Activated T-cell treated with anti-CD3 and anti-CD28 coated beads, Interleukin-2, amount 50 U/mL, for 72 hours (primary cell): ENCODE results near the gene GOLGA3. TPM values are rescaled to one million over a fixed set of nuclear protein-coding genes. Genes with fewer than 3 reads are reported as not detected.
A peak's percentile ranks its signal among the peaks of the same experiment; 100 is the strongest.
"Not testable (repeated sequence)": the region's sequence is repeated elsewhere in the genome, so short reads cannot be mapped to it uniquely, and the experiment has no call there.

Experiments used
- ATAC-seq, 2 donors: fragments of 150-1000 bp; cut with Tn5 transposase; replicated peaks in 1 of 2; 2 replicates each; pipeline ENCODE4 v1.10.0; 2021; ENCODE audit warnings: moderate library complexity in 2 of 2, mild to moderate bottlenecking in 1 of 2
- DNase-seq, 2 donors: peaks; one replicate each; pipeline ENCODE4 v3.0.0; 2021 to 2022; ENCODE audit warnings: mixed read lengths in 1 of 2
- H3K27ac Mint-ChIP-seq: one replicate; pipeline ENCODE4 v1.8.0; 2022; ENCODE audit warnings: mild to moderate bottlenecking, moderate library complexity, mixed read lengths
- H3K27me3 Mint-ChIP-seq: one replicate; pipeline ENCODE4 v1.8.0; 2022; ENCODE audit warnings: low read depth, mixed read lengths
- H3K36me3 Mint-ChIP-seq, 2 donors: one replicate each; pipeline ENCODE4 v1.8.0; 2022; ENCODE audit warnings: mixed read lengths in 2 of 2, mild to moderate bottlenecking in 1 of 2; ENCODE audit not compliant: insufficient read depth in 2 of 2
- H3K4me1 Mint-ChIP-seq: one replicate; pipeline ENCODE4 v1.8.0; 2022; ENCODE audit warnings: low read depth, mixed read lengths
- H3K4me3 Mint-ChIP-seq, 2 donors: one replicate each; pipeline ENCODE4 v1.8.0; 2022; ENCODE audit warnings: mild to moderate bottlenecking in 2 of 2, mixed read lengths in 2 of 2, moderate library complexity in 2 of 2
- H3K9me3 Mint-ChIP-seq, 2 donors: one replicate each; pipeline ENCODE4 v1.8.0; 2022; ENCODE audit warnings: mixed read lengths in 2 of 2
- total RNA-seq, 2 donors: library from RNA; stranded (reverse); gene quantifications; one replicate each; pipeline ENCODE4 v1.2.3, GENCODE V29; 2022

Gene GOLGA3
- total RNA-seq, 2 donors from 2014 or later, result 58.2 to 60.4 TPM

DNA sequence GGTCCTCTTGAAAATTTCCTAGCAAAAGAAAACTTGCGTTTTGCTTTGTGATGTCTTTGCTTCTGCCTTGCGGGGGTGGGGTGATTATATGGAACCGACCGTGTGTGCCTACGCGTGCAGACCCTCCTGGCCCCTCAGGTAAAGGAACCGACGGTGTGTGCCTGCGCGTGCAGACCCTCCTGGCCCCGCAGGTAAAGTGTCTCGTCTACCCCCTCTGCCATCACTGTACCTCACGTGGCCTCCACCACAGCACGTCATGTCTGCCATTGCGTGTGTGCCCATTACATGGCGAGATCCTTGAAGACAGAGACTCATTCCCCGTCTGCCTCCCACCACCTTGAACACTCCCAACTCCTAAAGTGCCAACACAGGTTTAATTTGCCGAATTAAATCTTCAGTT lies 3.6 kb downstream of the GOLGA3 start:
- Mint-ChIP-seq H3K4me1 (peaks cover 50% of the 10 kb centered on the region), H3K9me3 (no peaks in the 10 kb centered on the region), H3K27me3 (no peaks in the 10 kb centered on the region), H3K36me3 (peaks cover 12 to 16% of the 10 kb centered on the region in 2 donors), H3K4me3 (no peak overlapping the region), H3K27ac (peak overlapping the region; percentile 55)
- ATAC-seq, result no peak
- DNase-seq, result no peak

DNA sequence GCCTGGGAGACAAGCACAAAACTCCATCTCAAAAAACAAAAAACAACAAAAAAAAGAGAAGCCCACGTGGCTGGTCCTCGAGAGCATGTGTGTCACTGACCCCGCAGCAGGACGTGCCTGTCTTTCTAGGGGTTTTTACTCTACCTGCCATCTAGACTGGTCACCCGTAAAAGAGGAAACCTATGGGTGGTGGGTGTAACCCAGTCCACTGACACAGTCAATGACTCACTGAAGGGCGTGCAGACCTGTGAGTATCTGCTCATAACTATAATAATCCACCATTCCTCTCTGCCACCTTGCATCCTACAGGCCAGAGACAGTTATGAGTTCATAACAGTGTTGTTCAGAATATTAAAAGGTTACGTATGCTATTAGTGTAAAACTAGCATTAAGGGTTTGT lies 4.6 kb downstream of the GOLGA3 start:
- no peaks in the 10 kb centered on the region for H3K9me3 Mint-ChIP-seq

DNA sequence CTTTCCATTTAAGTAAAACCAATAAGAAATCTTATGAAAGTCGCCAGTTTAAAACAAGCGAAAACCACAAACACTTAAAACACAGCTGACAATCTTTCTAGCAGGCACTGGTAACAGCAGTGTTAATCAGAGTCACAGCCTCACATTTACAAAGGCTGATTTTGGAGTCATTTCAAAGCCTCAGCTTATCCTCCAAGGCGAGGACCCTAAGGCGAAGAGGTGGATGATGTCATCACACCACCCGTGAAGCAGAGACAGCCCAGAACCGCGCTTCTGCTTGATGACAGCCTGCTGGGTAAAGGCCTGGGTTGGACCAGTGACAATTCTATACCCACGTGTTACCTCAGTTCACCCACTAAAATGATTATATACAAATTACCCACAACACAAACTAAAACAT lies 10.1 kb downstream of the GOLGA3 start:
- Mint-ChIP-seq H3K27ac (no peak overlapping the region), H3K4me1 (no peaks in the 10 kb centered on the region), H3K9me3 (no peaks in the 10 kb centered on the region), H3K27me3 (no peaks in the 10 kb centered on the region), H3K36me3 (peaks cover 3 to 14% of the 10 kb centered on the region in 2 donors), H3K4me3 (no peak overlapping the region)
- peak in 1 of 2 donors; percentile 43 for ATAC-seq
- no peak for DNase-seq

More for the DNA sequence above, 4.6 kb downstream of the GOLGA3 start:
- Mint-ChIP-seq H3K27me3 (no peaks in the 10 kb centered on the region), H3K4me1 (peaks cover 42% of the 10 kb centered on the region), H3K36me3 (peaks cover 8 to 17% of the 10 kb centered on the region in 2 donors), H3K27ac (peak overlapping the region; percentile 50), H3K4me3 (no peak overlapping the region)
- no peak for DNase-seq
- no peak for ATAC-seq

DNA sequence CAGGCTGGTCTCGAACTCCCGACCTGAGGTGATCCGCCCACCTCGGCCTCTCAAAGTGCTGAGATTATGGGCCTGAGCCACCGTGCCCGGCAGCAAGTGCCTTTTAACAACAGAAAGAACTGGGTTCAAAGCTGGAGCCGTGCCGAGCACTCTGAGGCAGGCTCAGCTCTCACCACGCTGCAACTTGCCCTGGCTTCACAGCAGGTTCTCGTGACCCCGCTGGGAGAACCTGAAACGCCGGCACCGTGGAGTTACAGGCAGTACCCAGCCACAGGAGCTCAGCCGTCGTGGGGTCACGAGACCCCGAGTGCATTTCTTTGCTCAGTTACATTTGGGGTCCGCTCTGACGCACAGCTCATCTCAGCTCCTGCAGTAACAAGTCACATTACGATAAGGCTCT lies 14.4 kb downstream of the GOLGA3 start:
- H3K9me3 Mint-ChIP-seq, result no peaks in the 10 kb centered on the region
- peaks cover 9% of the 10 kb centered on the region for H3K4me1 Mint-ChIP-seq
- H3K27me3 Mint-ChIP-seq, result no peaks in the 10 kb centered on the region
- ATAC-seq, result no peak
- H3K4me3 Mint-ChIP-seq, result no peak overlapping the region
- no peak for DNase-seq
- H3K27ac Mint-ChIP-seq, result no peak overlapping the region
- peaks cover 7 to 23% of the 10 kb centered on the region in 2 donors for H3K36me3 Mint-ChIP-seq

DNA sequence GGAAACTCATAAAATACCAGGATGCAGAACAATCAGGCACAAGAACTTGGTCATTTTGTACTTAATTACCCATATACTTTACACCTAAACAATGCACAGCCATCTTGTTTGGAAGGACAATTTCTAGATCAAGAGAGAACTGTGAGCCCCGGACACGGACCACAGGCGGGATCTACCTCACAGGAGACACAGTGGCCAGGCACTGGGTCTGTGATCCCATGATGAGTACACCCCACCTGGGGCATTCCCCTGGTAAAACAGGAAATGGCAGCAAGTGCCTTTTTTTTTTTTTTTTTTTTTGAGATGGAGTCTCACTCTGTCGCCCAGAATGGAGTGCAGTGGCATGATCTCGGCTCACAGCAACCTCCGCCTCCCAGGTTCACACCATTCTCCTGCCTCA lies 15.2 kb downstream of the GOLGA3 start:
- ATAC-seq (peak in 1 of 2 donors; percentile 29), DNase-seq (no peak)
- no peak overlapping the region for H3K4me3 Mint-ChIP-seq

DNA sequence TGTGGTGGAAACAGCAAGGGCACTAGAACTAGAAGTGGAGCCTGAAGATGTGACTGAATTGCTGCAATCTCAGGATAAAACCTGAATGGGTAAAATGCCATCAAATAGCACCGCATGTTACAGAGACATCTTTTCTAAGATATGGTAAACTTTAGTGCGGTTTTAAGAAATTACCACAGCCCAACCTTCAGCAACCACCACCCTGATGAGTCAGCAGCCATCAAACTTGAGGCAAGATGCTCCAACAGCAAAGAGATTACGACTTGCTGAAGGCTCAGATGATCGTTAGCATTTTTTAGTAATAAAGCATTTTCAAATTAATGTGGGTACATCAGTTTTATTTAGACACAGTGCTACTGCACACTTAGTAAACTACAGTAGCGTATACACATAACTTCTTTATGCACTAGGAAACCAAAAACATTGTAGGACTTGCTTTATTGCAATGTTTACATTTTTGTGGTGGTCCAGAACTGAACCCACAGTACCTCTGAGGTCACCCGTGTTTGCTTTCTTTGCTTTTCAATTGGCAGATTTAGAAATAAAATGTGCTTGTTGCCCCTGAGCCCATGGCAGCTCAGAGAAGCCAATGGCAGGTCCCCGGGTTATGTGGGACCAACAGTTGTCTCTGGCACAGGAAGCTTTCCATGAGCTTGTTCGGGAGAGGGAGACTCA lies 15.9 kb downstream of the GOLGA3 start:
- Mint-ChIP-seq H3K9me3 (no peaks in the 10 kb centered on the region), H3K27me3 (no peaks in the 10 kb centered on the region), H3K4me1 (peaks cover 18% of the 10 kb centered on the region), H3K4me3 (no peak overlapping the region), H3K36me3 (peaks cover 6 to 22% of the 10 kb centered on the region in 2 donors), H3K27ac (no peak overlapping the region)
- peak; percentile 26 for DNase-seq
- peak; percentile 50 to 61 for ATAC-seq

More for the DNA sequence above, 15.2 kb downstream of the GOLGA3 start:
- Mint-ChIP-seq H3K4me1 (peaks cover 11% of the 10 kb centered on the region), H3K27ac (no peak overlapping the region), H3K9me3 (no peaks in the 10 kb centered on the region), H3K27me3 (no peaks in the 10 kb centered on the region), H3K36me3 (peaks cover 8 to 23% of the 10 kb centered on the region in 2 donors)

DNA sequence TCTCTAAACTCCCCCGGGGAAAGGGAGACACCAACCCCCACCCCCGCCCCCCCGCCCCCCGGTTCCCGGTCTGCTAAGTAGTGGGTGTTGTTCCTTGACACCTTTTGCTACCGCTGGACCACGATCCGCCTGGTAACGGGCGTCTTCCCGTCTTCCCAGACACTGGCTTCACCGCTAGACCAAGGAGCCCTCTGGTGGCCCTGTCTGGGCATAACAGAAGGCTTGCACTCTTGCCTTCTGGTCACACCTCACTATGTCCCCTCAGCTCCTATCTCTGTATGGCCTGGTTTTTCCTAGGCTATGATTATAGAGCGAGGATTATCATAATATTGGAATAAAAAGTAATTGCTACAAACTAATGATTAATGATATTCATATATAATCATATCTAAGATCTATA lies 19.3 kb downstream of the GOLGA3 start:
- Mint-ChIP-seq H3K36me3 (peaks cover 8 to 24% of the 10 kb centered on the region in 2 donors), H3K4me1 (peaks cover 37% of the 10 kb centered on the region)
- DNase-seq, result peak; percentile 15 to 25
- H3K9me3 Mint-ChIP-seq, H3K27ac Mint-ChIP-seq, ATAC-seq, H3K4me3 Mint-ChIP-seq, H3K27me3 Mint-ChIP-seq: not testable (repeated sequence)

DNA sequence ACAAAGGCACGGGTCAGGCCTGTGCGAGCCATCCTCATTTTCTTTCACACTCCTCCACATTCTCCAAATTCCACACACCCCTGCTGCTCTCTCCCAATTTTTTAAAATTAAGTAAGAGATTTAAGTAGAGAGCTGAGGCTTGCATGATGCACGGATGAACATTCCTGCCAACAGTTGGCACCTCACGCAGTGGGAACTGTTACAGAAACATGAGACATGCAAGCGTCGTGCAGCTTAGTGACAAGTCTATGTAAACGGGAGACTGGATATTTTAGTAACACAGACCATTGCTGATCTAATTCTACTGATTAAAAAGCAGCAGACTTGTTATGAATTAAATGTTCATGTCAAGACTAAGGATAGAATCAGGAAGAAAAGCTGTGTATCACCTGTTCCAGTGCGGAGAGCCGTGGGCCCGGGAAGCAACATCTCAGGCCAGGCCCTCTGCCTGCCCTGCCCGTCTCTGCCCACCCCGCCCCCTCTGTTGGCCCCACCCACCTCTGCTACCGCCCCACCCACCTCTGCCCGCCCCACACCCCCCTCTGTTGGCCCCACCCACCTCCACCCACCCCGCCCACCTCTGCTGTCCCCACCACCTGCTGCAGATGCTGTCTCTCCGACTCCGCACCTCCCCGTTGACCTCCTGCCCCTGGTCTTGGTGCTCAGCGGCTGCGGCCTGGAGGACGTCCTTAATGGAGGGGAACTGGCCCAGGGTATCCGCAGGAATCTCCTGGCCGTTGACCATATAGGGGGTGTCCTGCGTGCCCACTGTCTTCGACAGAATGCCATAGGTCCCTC lies 21.2 kb downstream of the GOLGA3 start:
- Mint-ChIP-seq H3K27ac (no peak overlapping the region), H3K4me1 (peaks cover 33% of the 10 kb centered on the region)

DNA sequence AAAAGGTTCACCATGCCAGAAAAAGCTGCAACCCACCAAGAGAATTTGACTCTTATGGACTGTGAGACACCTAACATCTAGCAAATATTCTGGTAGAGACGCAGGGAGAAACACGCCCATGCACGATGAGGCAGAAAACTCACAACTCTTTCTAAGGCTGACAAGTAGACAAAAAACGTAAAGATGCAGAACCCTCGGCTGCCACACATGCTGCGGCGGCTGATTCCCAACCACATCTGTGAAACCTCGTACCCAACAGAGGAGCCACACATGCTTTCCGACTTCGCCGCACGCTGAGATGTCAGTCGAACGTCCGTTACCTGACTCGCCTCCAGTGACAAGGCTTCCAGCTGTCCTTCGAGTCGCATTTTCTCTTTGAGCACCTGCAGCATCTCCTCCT lies 21.8 kb downstream of the GOLGA3 start:
- no peaks in the 10 kb centered on the region for H3K27me3 Mint-ChIP-seq
- H3K27ac Mint-ChIP-seq, result no peak overlapping the region
- no peak overlapping the region for H3K4me3 Mint-ChIP-seq
- DNase-seq (peak; percentile 19 to 37), ATAC-seq (peak; percentile 32 to 78)
- H3K4me1 Mint-ChIP-seq, result peaks cover 29% of the 10 kb centered on the region
- no peaks in the 10 kb centered on the region for H3K9me3 Mint-ChIP-seq
- peaks cover 7 to 22% of the 10 kb centered on the region in 2 donors for H3K36me3 Mint-ChIP-seq

More for the DNA sequence above, 21.2 kb downstream of the GOLGA3 start:
- no peaks in the 10 kb centered on the region for H3K9me3 Mint-ChIP-seq
- DNase-seq (no peak), ATAC-seq (peak in 1 of 2 donors; percentile 8)
- H3K27me3 Mint-ChIP-seq, result no peaks in the 10 kb centered on the region
- H3K36me3 Mint-ChIP-seq, result peaks cover 11 to 24% of the 10 kb centered on the region in 2 donors
- H3K4me3 Mint-ChIP-seq, result no peak overlapping the region

DNA sequence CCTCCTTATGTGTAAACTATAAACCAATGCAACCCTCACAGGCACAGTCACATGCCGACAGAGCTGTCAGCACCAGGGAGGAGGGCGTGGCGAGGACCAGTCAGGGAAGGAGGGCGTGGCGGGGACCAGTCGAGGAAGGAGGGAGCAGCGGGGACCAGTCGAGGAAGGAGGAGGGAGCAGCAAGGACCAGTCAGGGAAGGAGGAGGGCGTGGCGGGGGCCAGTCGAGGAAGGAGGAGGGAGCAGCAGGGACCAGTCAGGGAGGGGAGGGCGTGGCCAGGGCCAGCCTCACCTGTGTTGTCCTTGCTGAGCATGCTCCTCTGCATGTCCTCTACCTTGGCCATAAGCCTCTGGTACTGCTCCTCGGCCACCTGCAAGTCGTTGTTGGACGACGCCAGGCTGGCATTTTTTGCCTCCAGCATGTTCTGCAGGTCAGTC lies 24.2 kb downstream of the GOLGA3 start:
- DNase-seq (no peak), ATAC-seq (no peak)
- no peaks in the 10 kb centered on the region for H3K27me3 Mint-ChIP-seq
- H3K9me3 Mint-ChIP-seq, result no peaks in the 10 kb centered on the region
- no peak overlapping the region for H3K27ac Mint-ChIP-seq
- peaks cover 7 to 22% of the 10 kb centered on the region in 2 donors for H3K36me3 Mint-ChIP-seq
- H3K4me1 Mint-ChIP-seq, result peaks cover 29% of the 10 kb centered on the region
- no peak overlapping the region for H3K4me3 Mint-ChIP-seq

DNA sequence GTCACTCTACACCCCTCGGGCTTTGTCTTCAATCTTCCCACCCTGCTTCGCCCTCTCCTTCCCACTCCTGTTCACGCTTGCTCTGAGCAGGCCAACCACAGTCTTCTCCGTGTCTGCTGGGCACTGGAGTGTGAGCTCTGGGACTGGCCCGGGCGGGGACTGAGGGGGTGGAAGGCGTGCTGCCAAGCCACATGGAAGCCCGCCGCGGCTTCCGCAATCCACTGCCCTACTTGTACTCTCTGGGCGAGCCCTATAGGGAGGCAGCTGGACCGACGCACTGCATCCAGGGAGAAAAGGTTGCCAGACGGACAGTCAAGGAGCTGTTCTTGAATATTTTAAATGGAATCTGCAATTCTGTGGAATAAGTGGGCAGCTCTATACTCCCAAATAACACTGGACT lies 24.8 kb downstream of the GOLGA3 start:
- ATAC-seq, result no peak
- Mint-ChIP-seq H3K4me1 (peaks cover 29% of the 10 kb centered on the region), H3K27ac (no peak overlapping the region), H3K9me3 (no peaks in the 10 kb centered on the region), H3K4me3 (no peak overlapping the region), H3K36me3 (peaks cover 7 to 22% of the 10 kb centered on the region in 2 donors), H3K27me3 (no peaks in the 10 kb centered on the region)
- no peak for DNase-seq

DNA sequence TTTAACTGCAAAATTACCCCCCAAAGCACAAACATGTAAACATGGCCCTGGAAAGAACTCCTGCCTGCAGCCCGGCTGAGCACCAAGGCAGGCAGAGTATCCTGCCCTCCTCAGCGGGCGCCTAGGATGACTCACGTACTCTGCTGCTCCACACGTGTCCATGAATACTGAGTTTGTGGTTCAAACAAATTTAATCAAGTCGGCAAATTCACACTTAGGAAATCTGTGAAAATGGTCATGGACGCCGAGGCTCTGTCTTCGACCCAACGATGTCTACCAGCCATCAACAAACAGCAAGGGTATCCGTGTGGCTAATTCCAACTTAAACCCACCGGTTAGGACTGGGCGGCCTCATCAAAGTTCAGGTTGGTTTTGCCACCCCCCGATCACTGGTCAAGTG lies 25.5 kb downstream of the GOLGA3 start:
- Mint-ChIP-seq H3K9me3 (no peaks in the 10 kb centered on the region), H3K27me3 (no peaks in the 10 kb centered on the region), H3K36me3 (peaks cover 5 to 22% of the 10 kb centered on the region in 2 donors), H3K4me1 (peaks cover 23% of the 10 kb centered on the region), H3K4me3 (no peak overlapping the region), H3K27ac (no peak overlapping the region)
- DNase-seq, result no peak
- no peak for ATAC-seq

DNA sequence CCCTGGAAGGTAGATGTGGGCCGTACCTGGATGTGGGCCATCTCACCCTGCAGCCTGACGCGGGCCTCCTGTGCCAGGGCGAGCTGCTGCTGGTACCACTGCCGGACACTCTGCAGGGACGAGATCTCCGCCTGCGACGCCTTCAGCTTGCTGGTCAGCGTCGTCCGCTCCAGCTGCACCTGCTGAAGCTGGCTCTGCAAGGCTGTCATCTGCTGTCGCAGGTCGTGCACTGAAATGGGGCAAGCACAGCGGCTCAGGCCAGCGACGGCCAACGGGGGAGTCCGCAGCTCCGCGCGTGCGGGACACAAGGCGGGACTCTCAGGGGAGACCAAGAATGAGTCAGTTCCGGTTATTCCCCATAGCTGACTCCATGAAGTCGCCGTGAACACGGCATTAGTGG lies 26.9 kb downstream of the GOLGA3 start:
- Mint-ChIP-seq H3K27me3 (no peaks in the 10 kb centered on the region), H3K4me1 (peaks cover 10% of the 10 kb centered on the region), H3K4me3 (no peak overlapping the region), H3K9me3 (no peaks in the 10 kb centered on the region), H3K27ac (no peak overlapping the region), H3K36me3 (peaks cover 5 to 25% of the 10 kb centered on the region in 2 donors)
- ATAC-seq, result no peak
- DNase-seq, result no peak
